Measurements from ENCODE around the gene VMP1.
A peak's percentile ranks its signal among the peaks of the same experiment; 100 is the strongest.
"Not testable (repeated sequence)": the region's sequence is repeated elsewhere in the genome, so short reads cannot be mapped to it uniquely, and the experiment has no call there.

The VMP1 gene

DNA sequence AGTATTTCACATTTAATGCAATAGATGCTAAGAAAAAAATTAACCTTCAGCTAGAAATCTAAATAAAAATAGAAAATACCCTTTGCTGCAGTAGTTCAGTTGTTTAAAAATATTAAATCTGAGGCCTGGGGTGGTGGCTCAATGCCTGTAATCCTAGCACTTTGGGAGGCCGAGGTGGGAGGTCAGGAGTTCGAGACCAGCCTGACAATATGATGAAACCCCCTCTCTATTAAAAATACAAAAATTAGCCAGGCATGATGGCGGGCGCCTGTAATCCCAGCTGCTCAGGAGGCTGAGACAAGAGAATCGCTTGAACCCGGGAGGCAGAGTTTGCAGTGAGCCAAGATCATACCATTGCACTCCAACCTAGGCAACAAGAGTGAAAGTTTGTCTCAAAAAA, 98.9 kb downstream of the VMP1 start:
- DNase-seq, result not testable (repeated sequence)

DNA sequence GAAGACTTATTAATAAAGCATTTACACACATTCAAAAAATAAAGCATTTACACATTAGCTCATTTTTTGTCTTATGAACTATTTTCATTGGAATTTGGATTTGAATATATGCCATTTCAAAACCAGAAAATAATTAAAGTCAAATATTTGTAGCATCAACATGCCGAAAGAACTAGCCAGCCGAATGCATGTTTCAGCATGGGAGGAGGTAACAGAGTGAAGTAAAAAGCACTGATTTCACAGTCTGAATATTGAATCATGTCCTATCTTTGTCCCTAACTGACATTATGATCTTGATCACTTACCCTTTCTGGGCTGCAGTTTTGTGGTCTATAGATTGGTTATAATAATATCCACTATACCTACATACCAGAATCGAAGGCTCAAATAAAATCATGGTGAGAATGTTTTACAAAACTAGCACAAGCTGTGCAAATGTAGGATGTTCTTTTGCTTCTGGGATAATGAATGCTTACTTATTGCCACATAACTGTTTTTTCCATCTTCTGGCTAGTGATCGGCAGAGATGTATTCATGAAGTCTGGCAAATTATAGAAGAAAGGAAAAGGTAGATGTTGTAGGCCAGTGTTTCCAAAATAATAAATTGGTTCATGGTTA, 100.5 kb downstream of the VMP1 start:
- DNase-seq, result no peak

DNA sequence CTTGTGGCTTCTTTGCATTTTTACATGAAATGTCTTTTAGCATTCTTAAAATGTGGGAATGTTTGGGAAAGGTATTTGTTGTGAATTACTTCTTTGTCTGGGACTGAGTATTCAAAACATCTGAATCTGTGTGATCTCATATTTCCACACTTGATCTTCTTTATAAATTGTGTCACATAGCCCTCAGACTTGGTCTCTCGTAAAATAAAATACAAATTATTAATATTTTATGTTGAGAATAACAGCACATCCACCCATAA, 103.4 kb downstream of the VMP1 start:
- DNase-seq, result no peak

DNA sequence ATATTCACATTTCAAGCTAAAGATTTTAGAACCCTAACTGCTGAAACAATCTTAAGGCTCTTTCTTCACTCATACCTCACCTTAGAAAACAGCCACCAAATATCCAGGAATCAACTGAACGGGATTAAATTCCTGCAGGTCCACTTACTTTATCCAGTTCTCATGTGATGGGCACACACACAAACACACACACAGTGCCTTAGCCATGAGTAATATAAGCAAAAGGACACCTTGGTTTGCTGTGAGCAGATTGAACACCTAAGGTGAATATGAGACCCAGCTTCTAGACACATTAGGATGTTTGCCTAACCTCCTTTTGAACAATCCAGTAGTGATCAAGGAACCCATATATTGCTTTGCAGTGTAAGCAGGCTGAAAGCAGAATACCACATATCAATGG, 103.8 kb downstream of the VMP1 start:
- no peak for DNase-seq

DNA sequence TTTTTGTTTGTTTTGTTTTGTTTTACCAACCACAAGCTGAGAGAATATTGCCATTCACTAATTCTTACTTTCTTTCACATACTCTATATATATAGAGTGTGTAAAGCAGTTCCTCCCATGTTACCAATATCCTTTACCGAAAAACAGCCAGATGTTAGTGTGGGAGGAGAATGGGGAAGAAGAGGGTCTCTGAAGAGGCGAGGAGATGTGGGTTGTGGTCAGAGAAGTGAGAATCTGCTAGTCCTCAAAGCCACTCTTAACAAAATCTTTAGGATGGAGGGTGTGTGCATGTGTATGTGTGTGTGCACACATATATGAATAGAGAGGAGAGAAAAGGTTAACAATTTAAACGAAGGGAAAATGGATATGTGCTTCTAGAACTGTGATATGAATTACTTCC, 104.7 kb downstream of the VMP1 start:
- no peak for DNase-seq

DNA sequence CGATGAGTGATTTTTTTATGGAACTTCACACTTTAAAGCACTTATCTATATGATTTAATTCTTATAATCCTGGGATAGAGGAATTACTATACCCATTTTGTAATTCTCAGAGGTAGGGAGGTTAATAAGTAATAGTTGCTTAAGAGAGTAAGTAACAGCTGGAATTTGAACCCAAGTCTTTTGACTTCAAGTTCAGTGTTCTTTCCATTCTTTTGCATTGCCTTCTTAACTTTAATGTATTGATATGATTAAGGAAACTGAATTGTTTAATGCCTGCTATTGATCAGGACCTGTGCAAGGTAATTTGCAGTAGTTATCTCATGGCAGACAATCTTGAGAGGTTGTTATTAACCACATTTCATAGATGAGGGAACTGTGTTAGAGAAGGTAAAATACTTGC, 106.8 kb downstream of the VMP1 start:
- no peak for DNase-seq

DNA sequence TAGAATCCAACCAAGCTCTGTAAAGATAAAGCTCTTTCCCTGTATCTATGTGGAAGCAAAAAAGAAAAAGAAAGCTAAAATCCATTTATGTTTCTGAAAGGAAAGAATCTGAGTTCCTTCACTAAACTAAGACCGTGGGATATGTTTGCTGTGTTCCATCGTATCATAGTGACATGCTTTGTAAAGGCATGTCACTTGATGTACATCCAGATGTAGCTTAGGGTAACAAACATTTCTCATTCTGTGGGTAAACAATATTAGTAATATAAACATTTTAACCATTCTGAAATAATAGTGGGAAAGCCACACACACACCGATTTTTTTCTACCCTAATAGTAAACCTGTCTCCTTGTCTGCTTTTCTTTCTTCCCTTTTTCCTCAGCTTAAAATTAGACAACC, 107.2 kb downstream of the VMP1 start:
- DNase-seq, result no peak

DNA sequence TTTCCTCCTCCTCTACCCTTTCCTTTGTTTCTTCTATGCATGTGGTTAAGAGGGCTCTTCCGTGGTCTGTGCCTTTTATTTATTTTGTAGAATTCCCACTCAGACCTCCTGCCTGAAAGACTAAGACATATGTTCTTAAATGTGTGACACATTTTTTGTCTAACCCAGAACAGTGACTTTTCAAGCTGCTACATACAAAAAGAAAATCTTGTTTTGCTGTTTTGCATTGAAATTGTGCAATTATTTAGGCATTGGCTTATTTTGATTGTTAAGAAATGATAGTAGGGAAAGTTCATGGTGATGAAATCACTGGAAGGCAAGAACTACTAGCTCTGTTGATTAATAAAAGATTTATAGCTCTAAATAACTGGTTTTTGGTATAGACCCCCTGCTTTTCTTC, 108.5 kb downstream of the VMP1 start:
- DNase-seq, result no peak

DNA sequence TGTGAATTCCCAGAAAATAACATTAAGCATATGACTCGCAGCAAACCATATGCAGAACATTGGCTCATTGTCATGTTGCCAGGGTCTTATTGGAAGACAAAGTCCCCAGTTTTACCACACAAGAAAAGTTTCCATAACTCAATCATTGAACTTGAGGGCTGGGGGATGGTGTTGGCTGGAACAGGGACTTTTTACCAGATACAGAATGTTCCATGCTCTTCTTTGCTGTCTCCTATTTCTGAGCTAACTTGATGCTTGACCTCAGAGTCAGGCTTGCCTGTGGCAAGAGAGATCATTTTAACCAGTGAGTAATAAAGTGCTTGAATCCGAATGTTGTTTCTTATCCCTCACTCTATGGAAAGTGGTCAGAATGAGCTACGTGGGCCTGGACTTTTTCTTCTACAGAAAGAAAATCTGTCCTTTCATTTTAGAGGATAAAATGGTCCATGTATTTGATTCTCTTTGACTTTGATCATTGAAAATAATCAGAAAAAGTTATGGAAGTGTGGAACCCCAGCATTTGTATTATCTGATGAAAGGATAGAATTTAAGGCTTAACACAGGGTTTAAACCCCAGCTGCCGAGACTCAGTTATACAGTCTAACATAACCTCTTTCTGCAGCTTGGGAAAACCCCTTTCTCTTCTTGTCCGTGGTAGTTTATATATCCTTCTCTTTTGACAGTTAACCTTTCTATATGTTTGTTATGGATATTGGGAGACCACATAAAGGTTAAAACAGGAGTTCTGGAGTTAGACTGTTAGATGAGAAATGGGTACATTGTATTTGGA, 118.3 kb downstream of the VMP1 start:
- no peak for DNase-seq

DNA sequence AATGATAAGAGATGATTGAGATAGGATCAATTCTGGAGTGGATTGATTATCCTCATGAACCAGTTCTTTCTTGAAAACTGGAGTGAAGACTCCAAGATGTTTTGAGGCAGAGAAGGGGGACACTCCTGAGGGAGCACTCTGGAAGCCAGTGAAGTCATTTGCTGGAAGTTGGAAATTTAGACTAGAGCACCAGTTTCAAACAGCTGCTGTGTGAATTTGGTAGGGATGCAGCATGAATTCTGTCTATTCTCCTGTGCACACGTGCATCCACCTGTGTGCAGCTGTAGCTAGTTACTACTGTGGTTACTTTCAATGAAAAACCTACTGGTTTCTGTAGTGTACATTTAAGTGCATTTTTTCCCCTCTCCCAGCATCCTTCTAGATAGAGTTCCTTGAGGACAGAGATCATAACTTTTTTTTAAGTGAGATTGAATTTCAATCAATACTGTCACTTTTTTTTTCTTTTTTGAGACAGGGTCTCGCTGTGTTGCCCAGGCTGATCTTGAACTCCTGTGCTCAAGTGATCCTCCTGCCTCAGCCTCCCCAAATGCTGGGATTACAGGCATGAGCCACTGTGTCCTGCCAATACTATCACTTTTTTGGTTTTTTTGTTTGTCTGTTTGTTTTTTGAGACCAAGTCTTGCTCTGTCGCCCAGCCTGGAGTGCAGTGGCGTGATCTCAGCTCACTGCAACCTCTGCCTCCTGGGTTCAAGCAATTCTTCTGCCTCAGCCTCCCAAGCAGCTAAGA, 119.4 kb downstream of the VMP1 start:
- no peak for DNase-seq

DNA sequence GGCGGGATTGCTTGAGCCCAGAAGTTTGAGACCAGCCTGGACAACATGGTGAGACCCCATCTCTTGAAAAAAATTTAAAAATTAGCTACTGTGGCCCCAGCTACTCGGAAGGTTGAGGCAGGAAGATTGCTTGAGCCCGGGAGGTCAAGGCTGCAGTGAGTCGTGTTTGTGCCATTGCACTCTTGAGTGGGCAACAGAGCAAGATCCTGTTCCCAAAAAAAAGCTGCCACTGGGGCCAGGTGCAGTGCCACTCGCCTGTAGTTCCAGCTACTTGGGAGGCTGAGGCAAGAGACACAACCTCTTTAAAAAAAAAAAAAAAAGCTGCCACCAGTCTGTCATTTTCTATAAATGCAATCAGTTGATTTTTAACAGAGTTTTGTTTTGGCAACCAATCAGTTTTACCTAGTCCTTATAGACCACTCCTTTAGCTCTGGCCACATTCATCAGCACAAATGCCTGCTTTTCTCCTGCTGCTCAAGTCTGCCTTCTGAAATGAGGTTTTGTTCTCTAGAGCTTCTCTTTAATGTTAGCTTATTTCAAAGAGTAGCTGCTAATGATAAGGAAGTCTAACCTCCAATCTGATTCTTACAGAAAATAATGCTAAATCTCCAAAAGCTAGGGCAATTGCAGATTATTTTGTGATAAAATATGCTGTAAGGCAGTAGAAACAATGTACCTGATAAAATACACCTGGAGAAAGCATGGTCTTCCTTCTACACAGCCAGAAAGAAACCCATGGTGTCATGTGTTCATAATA, 120.4 kb downstream of the VMP1 start:
- DNase-seq, result no peak

DNA sequence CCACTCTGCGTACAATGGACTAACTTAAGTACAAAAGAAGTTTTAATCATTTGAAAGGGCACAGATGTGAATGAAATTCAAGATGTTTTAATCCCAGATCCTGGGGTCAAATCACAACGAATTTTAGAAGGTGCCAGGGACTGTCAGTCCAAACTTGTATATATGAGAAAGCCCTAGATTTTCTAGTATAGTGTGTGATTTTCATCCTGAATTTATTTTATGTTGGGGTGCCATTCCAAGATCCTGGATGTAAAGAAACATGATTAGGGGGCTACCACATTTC, 121.0 kb downstream of the VMP1 start:
- no peak for DNase-seq

DNA sequence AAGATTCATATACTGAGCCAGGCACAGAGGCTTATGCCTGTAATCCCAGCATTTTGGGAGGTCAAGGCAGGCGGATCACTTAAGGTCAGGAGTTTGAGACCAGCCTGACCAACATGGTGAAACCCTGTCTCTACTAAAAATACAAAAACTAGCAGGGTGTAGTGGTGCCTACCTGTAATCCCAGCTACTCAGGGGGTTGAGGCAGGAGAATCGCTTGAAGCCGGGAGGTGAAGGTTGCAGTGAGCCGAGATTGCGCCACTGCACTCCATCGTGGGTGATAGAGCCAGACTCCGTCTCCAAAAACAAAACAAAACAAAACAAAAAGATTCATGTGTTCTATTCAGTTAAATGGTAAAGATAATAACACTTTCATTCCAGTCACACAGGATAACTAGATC, 121.4 kb downstream of the VMP1 start:
- DNase-seq, result not testable (repeated sequence)

DNA sequence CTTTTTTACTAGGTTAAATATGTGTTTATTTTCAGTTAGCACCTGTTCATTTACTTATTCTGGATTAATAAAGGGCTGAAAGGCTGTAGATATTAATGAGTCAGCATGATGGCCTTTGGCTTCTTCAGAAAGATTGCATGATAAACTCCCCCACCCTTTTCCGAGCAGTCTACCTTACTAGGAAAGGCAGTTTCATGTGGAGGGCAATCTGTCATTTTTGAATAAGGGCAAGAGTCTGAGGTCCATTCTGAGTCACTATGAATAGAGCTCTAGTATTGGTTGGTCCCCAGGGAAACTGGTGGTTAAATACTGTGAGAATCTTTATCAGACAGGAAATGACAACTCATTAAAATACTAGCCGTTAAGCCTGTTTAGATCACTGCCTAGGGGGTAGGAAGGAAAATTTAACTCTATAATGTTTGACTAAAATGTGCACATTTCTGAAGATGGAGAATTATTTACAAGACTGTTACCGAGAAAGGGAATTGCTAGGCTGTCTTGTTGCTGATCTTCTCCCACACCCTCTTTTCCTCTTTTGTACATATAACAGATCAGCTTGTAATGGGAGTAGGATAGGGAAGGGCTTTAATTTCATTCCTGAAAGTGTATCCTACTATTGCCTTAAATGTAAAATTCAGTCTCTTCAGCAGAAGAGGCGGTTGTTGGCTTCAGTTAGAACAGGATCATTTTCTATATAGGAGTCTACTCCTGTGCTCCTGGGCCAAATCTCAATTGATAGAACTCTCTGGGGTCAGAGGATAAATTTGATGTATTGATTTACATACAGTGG, 122.0 kb downstream of the VMP1 start:
- DNase-seq, result no peak

DNA sequence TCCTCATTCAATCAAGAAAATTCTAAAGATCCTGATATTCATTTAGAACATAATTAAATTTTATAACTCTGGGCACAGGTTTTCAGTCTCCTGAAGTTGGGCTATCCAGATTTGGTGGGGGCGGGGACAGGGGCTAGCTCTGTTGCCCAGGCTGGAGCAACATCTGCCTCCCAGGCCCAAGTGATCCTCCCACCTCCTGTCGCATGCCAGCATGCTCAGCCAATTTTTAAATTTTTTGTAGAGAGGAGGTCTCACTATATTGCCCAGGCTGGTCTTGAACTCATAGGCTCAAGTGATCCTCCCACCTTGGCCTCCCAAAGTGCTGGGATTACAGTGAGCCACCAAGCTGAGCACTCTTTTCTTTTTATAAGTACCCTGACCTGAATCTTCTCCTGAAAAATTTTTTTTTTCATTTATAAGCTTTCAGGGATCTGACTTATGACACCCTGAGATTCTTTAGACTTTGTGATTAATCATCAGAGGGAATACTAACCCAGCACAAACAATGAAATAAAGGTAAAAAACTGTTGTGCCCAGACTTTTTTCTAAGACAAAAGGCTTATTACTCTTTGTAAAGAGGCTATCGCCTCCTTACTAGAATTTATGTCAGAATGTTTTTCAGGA, 122.7 kb downstream of the VMP1 start:
- DNase-seq, result no peak

DNA sequence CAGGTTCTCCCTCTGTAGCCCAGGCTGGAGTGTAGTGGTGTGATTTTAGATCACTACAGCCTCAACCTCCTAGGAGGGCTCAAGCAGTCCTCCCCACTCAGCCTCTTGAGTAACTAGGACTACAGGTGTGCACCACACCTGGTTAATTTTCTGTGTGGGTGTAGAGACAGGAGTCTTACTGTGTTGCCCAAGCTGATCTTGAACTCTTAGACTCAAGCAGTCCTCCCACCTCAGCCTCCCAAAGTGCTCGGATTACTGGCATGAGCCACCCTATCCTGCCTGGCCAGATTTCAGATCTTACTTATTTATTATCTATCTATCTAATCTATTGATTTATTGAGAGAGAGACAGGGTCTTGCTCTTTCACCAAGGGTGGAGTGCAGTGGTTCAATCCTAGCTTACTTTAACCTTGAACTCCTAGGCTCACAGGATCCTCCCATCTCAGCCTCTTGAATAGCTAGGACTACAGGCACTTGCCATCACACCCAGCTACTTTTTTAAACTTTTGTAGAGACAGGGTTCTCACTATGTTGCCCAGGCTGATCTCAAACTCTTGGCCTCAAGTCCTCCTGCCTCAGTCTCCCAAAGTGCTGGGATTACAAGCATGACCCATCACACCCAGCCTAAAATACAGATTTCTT, 123.5 kb downstream of the VMP1 start:
- DNase-seq, result no peak

DNA sequence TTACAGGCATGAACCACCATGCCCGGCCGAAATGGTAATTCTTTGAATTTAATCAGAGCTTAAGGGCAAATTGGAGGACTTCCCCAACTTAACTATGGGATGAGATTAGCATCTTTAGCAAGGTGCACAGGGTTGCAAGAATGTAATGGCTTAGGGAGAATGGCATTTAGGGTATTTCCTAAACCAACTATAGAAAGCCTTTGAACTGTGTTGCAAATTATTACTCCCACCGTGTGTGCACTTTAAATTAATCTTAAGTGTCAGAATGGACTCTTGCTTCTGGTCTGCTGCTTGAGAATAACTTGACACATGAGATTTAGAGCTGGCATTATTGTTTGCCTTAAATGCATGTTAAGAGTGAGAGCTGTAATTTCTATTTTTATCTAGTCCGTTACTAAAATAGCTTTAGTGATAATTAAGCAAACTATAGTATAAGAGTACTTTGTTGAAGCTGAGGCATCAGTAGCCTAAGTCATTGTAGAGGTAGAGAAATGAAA, 125.5 kb downstream of the VMP1 start:
- DNase-seq, result no peak

DNA sequence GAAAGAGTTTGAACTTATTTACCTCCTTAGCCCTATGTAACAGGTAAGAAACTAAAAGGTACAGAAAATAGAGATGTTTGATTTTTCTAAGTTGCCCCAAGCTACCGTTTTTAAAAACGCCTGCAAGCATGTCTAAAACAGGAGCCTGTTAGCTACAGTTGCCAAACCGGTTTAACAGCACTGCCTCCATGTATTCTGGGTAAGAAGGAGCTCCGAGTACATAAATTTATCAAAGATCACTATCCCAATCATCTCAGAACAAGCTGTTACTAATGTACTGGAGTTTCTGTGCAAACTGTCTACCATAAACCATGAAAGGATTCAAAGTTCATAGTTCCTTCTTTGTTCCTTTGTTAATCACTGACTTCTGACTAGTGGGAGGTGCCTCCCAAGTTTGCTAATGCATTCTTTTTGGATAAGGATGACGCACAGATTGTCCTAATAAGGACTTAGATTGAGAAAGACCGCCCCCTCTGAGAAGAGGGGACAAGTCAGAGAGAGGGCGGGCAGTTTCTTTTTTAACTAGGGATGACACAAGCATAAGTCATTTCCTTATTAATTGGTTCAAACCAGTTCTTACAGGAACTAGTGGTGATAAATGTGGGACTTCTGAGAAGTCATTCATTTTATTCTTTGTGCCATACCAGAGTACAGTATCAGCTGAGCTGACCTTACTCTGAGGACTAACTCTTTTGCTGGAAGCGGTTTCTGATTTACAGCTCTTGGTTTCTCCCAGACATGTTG, 130.0 kb downstream of the VMP1 start:
- DNase-seq, result peak in 4 of 51 donors; percentile 12 to 44 (median 29)

DNA sequence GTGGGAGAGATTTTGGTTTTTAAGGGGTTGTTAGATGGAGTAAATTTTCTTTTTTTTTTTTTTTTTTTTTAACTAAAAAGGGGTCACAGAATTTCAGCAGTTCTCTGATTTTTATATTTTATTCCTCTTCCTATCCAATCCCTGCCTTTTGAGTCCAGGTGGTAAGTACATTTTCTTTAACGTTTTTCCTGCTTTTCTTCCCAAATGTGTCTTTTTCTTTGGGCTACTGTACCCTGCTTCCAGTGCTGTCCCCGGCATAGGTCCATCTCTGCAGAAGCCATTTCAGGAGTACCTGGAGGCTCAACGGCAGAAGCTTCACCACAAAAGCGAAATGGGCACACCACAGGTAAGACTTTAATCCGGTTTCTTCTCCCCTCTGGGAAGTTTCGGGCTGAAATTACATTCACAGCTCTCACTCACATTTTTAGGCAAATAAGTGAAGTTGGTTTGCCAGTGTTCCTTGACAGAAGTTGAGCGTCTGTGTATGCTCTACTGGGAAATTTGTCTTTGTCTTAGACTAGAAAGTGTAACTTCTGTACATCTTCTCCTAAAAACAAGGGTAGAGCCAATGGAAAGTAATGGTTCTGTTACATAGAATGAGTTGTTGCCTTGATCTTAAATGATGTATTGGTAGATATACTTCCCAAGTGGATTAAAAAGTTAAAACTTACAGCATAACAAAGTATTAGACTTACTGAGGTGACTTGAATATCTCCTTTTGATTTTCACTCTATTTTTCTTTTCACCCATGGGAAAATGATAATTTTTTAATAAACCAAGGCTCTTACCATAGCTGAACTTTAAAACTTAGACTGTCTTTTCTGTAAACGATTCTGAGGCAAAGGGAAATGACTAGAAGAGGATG, 130.8 kb downstream of the VMP1 start:
- no peak for DNase-seq
